GM19463 (cell line): ENCODE measurements around the gene TXNRD2.

Experiments used
- ATAC-seq: cut with Tn5 transposase; IDR thresholded peaks from one replicate; pipeline ENCODE4 v1.9.1; 2021; ENCODE audit warnings: mild to moderate bottlenecking, moderate library complexity; ENCODE audit not compliant: unreplicated experiment

Gene TXNRD2

GRCh38 chr22:19828035-19828401 lies 113.6 kb downstream of the TXNRD2 start:
- no peak for ATAC-seq

GRCh38 chr22:19827341-19828034 lies 114.1 kb downstream of the TXNRD2 start:
- no peak for ATAC-seq

GRCh38 chr22:19826619-19826950 lies 115.0 kb downstream of the TXNRD2 start:
- ATAC-seq, result no peak

- ATAC-seq, result no peak
Observed at GRCh38 chr22:19825904-19826618, 115.6 kb downstream of the TXNRD2 start.
